ENCODE results near the gene IRX6.

DNA sequence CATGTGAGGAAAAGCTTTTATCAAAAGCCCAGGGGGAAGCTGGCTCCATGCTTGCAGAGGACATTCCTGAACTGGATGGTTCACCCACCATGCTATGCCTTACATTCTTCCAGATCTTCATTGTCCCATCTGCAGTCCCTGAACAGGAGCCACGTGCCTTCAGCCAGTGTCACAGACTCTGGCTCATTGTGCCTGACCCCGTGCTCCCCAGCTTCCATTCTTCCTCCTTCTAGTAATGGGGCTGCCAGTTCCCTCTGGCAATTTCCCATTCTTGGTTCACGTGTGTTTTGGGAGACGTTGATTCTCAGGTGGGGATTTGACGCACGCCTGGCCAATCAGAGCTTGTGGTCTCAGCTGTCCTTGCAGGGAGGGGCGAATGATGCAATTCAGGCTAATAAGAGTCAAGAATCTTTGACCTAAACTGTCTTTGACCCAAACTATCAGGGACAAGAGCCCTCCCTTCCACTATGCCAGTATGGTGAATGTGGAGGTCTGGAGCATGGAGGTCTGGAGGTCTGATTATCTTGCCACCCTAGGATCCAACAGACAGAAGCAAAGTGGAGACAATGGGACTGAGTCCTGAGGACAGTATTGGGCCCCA lies 52.7 kb downstream of the IRX6 start:
- TF ChIP-seq, protein P1, sequence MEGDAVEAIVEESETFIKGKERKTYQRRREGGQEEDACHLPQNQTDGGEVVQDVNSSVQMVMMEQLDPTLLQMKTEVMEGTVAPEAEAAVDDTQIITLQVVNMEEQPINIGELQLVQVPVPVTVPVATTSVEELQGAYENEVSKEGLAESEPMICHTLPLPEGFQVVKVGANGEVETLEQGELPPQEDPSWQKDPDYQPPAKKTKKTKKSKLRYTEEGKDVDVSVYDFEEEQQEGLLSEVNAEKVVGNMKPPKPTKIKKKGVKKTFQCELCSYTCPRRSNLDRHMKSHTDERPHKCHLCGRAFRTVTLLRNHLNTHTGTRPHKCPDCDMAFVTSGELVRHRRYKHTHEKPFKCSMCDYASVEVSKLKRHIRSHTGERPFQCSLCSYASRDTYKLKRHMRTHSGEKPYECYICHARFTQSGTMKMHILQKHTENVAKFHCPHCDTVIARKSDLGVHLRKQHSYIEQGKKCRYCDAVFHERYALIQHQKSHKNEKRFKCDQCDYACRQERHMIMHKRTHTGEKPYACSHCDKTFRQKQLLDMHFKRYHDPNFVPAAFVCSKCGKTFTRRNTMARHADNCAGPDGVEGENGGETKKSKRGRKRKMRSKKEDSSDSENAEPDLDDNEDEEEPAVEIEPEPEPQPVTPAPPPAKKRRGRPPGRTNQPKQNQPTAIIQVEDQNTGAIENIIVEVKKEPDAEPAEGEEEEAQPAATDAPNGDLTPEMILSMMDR (conservative IDR thresholded peaks at IDR 0.05 in 1 of 2, IDR thresholded peaks at IDR 0.05 in 1 of 2; ENCODE audit: low read depth in 1 of 2, low read length in 2 of 2): no peak
- TF ChIP-seq EZH2 (IDR thresholded peaks at IDR 0.05; ENCODE audit: low read length, missing control alignments): no peak
